GM21786 (cell line): ENCODE data around the gene TBC1D10A.

ENCODE experiments used
- ATAC-seq: cut with Tn5 transposase; IDR thresholded peaks from one replicate; pipeline ENCODE4 v1.9.1; 2021; ENCODE audit not compliant: unreplicated experiment

Gene TBC1D10A

GRCh38 chr22:30323246-30323645 lies 3.5 kb downstream of the TBC1D10A start:
- no peak for ATAC-seq

- no peak for ATAC-seq
Observed at GRCh38 chr22:30321461-30321860, 5.3 kb downstream of the TBC1D10A start.

DNA sequence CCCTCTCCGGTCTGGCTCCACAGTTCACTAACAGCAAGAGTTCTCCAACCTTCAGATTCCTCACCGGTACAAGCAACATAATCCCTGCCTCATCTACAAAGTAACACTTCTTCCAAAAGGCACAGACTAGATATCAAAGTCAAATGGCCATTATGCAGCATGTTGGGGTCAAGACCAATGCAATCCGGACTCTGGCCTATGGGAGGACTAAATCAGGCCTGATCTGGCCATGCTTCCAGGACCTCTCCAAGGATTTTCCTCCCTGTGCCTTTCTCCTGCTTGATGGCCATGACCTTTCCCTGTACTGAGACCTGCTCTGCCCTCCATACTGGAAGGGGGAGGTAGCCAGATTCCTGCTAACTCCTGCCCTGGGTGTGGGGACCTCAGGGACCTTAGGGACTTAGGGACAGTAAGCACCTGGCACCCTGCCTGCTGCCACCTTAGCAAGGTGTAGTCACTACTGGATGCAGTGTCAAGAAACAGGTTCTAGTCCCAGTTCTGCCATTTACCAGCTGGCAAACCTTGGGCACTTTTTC lies 6.7 kb downstream of the TBC1D10A start:
- no peak for ATAC-seq

DNA sequence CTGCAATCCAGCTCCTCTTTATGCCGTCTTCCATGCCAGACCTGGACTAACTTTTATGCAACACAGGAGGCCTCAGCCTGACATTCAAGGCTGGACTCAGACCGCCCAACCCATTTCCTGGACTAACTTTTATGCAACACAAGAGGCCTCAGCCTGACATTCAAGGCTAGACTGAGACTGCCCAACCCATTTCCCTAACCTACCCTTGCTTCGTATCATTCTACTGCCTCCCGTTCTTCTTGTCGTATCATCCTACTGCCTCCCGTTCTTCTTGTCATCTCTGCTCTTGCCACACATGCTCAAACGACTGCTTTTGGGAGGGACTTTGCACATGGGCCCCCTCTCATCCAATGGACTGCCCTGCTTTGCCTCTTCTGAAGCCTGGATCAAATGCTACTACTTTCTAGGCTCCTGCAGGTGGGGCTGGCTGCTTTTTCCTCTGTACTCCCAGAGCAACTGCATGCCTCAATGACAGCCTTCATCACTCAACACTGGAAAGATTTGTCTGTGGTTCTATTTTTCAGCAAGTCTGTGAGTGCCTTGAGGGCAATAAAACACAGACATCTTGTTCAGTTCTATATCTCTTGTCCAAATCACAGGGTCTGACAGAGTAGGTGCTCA lies 7.8 kb downstream of the TBC1D10A start:
- no peak for ATAC-seq

DNA sequence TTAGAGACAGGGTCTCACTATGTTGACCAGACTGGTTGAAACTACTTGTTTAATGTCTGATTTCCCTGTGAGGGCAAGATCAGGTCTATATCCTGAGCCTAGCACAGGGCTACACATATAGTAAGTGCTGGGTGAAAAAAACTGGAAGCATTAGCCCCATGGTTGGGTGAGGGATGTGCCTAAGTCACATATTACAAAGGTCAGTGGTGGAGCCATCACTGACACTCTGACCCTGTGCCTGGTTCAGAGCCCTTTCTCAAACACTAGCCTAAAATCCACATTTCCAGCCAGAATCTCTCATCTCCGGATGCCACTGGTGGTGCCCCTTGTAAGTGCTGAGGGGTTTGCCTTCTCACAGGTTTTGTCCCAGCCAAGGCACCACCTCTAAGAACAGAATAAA lies 9.0 kb downstream of the TBC1D10A start:
- no peak for ATAC-seq

- no peak for ATAC-seq
Observed at GRCh38 chr22:30315962-30316576, 10.7 kb downstream of the TBC1D10A start.

- ATAC-seq = no peak
Observed at GRCh38 chr22:30314915-30315314, 11.8 kb downstream of the TBC1D10A start.

DNA sequence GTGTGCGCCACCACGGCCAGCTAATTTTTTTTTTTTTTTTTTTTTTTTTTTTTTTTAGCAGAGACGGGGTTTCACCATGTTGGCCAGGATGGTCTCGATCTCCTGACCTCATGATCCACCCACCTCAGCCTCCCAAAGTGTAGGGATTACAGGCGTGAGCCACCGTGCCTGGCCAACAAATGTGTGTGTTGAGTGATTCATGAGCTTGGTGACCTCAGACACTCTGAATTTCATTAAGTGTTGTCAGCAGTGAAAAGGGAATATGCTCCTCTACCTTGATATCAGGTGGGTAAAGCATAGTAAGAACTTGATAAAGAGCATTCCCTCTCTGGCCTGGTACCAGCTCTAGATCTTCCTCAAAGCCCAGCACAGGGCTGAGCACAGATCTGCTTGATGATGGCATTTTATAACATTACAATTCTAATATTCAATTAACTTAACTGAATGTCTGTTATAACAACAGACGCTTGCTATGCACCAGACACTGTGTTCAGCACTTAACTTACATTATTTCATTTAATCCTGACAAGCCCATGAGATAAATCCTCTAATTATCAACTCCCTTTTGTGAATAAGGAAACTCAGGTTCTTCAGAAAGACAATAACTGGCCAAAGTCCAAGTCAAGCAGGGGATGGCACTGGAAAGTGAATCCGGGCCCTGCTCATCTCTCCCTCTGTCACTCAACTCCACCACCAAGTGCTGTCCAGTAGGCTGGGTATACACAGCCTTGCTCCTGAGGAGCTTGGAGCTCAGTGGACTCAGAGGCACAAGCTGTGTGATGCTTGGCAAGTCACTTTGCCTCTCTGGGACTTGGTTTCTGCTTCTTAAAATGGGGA lies 13.0 kb downstream of the TBC1D10A start:
- no peak for ATAC-seq

- ATAC-seq = no peak
Observed at GRCh38 chr22:30312053-30312452, 14.7 kb downstream of the TBC1D10A start.

- ATAC-seq = no peak
Observed at GRCh38 chr22:30310881-30311771, 15.6 kb downstream of the TBC1D10A start.

- ATAC-seq = no peak
Observed at GRCh38 chr22:30309951-30310741, 16.6 kb downstream of the TBC1D10A start.

- no peak for ATAC-seq
Observed at GRCh38 chr22:30308518-30309230, 18.1 kb downstream of the TBC1D10A start.

- no peak for ATAC-seq
Observed at GRCh38 chr22:30308093-30308492, 18.6 kb downstream of the TBC1D10A start.

GRCh38 chr22:30307041-30307574 lies 19.6 kb downstream of the TBC1D10A start:
- ATAC-seq = no peak

GRCh38 chr22:30306627-30307011 lies 20.1 kb downstream of the TBC1D10A start:
- no peak for ATAC-seq

- no peak for ATAC-seq
Observed at GRCh38 chr22:30305906-30306626, 20.7 kb downstream of the TBC1D10A start.

DNA sequence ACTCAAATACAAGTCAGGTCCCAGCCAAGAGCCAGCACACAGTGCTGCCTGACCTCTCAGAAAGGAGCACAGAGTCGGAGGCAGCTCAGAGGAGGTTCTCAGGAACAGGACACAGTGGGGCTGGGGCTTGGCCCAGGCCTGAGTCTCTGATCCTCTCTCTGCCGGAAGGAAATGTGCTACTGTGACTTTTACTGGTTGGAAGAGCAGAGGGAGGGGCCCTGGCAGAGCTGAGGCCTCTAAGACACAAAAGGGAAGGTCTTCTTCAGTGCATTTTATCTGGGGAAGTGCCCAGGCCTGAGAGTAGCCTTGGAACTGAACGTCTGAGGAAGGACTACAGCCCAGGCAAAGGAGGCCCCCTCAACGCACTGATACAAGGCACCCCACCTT lies 21.2 kb downstream of the TBC1D10A start:
- no peak for ATAC-seq

GRCh38 chr22:30304495-30305244 lies 22.1 kb downstream of the TBC1D10A start:
- ATAC-seq = no peak
